ENCODE data around the gene LRRC72.

The LRRC72 gene

DNA sequence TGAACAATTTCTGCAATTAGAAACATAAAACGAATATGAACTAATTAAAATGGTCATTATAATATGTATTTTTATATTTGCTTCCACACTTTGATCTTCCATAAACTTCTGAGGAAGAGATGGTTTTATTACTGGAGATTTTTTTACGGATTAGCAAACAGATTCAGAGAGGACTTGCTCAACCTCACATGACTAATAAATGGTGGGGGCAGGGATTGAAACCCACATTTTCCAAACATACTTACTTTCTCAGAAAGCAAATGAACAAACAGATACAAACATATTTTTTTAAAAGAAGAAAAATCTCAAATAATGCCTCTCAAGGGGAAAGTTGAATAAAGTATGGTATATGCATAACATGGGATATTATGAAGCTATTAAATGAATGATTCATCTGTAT, 100.6 kb downstream of the LRRC72 start:
- DNase-seq (ENCODE audit: low spot score) = no peak

DNA sequence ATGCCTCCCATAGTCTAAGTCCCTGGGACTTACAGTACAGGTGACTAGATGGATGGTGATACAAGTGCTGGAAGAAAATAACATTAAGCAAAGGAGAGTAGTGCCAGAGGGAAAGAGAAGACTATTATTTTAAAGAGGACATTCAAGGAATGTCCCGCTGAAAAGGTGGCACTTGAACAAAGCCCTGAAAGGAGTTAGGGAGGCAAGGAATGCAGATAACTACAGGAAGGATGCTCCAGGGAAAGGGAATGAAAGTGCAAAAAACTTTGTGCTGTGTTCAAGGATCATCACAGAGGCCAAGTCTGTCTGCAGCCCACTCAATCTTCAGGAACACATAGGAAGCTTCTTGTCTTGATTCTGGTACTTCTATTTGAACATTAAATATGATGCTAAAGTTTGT, 104.0 kb downstream of the LRRC72 start:
- no peak for DNase-seq (ENCODE audit: low spot score)

Measured in hematopoietic multipotent progenitor cell treated with erythropoietin and hydrocortisone succinate and interleukin-3 and kit ligand, for 15 days (in vitro differentiated cells).